Vagina (tissue), 2 donors: Measurements from ENCODE around the gene KCNQ2. TPM values are rescaled to one million over a fixed set of nuclear protein-coding genes. Genes with fewer than 3 reads are reported as not detected.

ENCODE experiments used
- DNase-seq, 2 donors: peaks; one replicate each; pipeline ENCODE4 v3.0.0-alpha.2; 2017; ENCODE audit errors: extremely low spot score in 2 of 2
- H3K27ac ChIP-seq: fragments of 200-600 bp; sonication (generic); one replicate; pipeline ENCODE4 v1.5.1; 2019
- H3K27me3 ChIP-seq: fragments of 200-600 bp; sonication (generic); one replicate; pipeline ENCODE4 v1.5.1; 2019
- H3K36me3 ChIP-seq, 2 donors: fragments of 200-600 bp; sonication (generic); one replicate each; pipeline ENCODE4 v1.5.1; 2017 to 2019
- H3K4me1 ChIP-seq: fragments of 200-600 bp; sonication (generic); one replicate; pipeline ENCODE4 v1.5.1; 2019
- H3K4me3 ChIP-seq, 2 donors: fragments of 200-600 bp; sonication (generic); 1 replicate in 1 of 2; 2 replicates in 1 of 2; pipeline ENCODE4 v1.5.1; 2016 to 2019
- H3K9me3 ChIP-seq: fragments of 200-600 bp; sonication (generic); one replicate; pipeline ENCODE4 v1.5.1; 2019
- POLR2A ChIP-seq, 2 donors: fragments of 450-650 bp; IDR thresholded peaks; one replicate each; pipeline ENCODE4 v1.6.1; 2017; ENCODE audit warnings: antibody characterized with exemption in 2 of 2, mild to moderate bottlenecking in 2 of 2, moderate library complexity in 2 of 2
- POLR2AphosphoS5 ChIP-seq, 2 donors: sonication (generic); formaldehyde crosslinking; IDR thresholded peaks; one replicate each; pipeline ENCODE4 v1.9.0; 2017; ENCODE audit warnings: antibody characterized with exemption in 2 of 2, mild to moderate bottlenecking in 2 of 2, low read depth in 1 of 2; ENCODE audit not compliant: insufficient read depth in 1 of 2
- intact Hi-C: fragments of 100-400 bp; cut with DNase I; formaldehyde crosslinking; loops from one replicate; pipeline ENCODE4 v1.15.1; 2023
- total RNA-seq: library from RNA; depleted of rRNA; stranded (reverse); fragments of >200 nt; gene quantifications from one replicate; pipeline ENCODE4 v1.2.3, GENCODE V29; 2016
- TF ChIP-seq, protein P1 (sequence below), 3 experiments: fragments of 450-650 bp in 2 of 3; fragments of 200-600 bp in 1 of 3; sonication (generic) in 1 of 3; IDR thresholded peaks; one replicate each; pipeline ENCODE4 v1.5.1; 2017 to 2019; ENCODE audit warnings: antibody characterized with exemption in 3 of 3, mild to moderate bottlenecking in 2 of 3, moderate library complexity in 2 of 3

KCNQ2 gene
- total RNA-seq, 1 donor from 2014 or later = 1.2 TPM

- H3K27me3 ChIP-seq = peaks cover 1% of the 10 kb centered on the region
- no peak overlapping the region for H3K4me3 ChIP-seq
- no peaks in the 10 kb centered on the region for H3K36me3 ChIP-seq
- no peaks in the 10 kb centered on the region for H3K9me3 ChIP-seq
- H3K27ac ChIP-seq = no peak overlapping the region
- no peak for DNase-seq
- TF ChIP-seq, protein P1, sequence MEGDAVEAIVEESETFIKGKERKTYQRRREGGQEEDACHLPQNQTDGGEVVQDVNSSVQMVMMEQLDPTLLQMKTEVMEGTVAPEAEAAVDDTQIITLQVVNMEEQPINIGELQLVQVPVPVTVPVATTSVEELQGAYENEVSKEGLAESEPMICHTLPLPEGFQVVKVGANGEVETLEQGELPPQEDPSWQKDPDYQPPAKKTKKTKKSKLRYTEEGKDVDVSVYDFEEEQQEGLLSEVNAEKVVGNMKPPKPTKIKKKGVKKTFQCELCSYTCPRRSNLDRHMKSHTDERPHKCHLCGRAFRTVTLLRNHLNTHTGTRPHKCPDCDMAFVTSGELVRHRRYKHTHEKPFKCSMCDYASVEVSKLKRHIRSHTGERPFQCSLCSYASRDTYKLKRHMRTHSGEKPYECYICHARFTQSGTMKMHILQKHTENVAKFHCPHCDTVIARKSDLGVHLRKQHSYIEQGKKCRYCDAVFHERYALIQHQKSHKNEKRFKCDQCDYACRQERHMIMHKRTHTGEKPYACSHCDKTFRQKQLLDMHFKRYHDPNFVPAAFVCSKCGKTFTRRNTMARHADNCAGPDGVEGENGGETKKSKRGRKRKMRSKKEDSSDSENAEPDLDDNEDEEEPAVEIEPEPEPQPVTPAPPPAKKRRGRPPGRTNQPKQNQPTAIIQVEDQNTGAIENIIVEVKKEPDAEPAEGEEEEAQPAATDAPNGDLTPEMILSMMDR (IDR thresholded peaks at IDR 0.05) = no peak
- no peak for TF ChIP-seq POLR2AphosphoS5 (IDR thresholded peaks at IDR 0.05; ENCODE audit: insufficient read depth in 1 of 2, low read depth in 1 of 2)
- TF ChIP-seq POLR2A (IDR thresholded peaks at IDR 0.05) = no peak
- intact Hi-C loops = no loop called here
- H3K4me1 ChIP-seq = peaks cover 3% of the 10 kb centered on the region
These were observed 6.1 kb downstream of the KCNQ2 start for GRCh38 chr20:63466250-63466825.

- TF ChIP-seq POLR2AphosphoS5 (IDR thresholded peaks at IDR 0.05; ENCODE audit: insufficient read depth in 1 of 2, low read depth in 1 of 2) (no peak), POLR2A (IDR thresholded peaks at IDR 0.05) (no peak)
- TF ChIP-seq, protein P1 (IDR thresholded peaks at IDR 0.05) = no peak
- Histone ChIP-seq H3K9me3 (no peaks in the 10 kb centered on the region), H3K4me1 (no peaks in the 10 kb centered on the region), H3K4me3 (no peak overlapping the region), H3K27ac (no peak overlapping the region), H3K27me3 (no peaks in the 10 kb centered on the region), H3K36me3 (no peaks in the 10 kb centered on the region)
- intact Hi-C loops = no loop called here
- no peak for DNase-seq
These were observed 6.8 kb downstream of the KCNQ2 start for GRCh38 chr20:63465380-63466249.

DNA sequence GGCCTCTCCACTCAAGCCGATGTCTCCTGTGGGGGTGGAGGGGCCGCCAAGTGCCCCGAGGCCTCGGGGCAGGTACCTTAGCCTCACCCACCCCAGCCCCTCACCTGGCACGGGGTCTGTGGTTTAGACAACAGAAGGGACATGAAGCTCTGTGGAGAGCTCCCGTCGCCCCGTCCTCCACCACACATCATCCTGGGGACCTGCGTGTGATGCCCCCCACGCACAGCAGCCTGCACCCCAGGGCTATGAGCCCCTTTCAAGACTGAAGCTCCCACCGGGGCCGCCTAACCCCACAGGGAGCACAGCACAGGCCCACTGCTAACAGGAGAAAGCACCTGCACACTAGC is 8.2 kb downstream of the KCNQ2 start:
- Histone ChIP-seq H3K27ac (no peak overlapping the region), H3K27me3 (no peaks in the 10 kb centered on the region), H3K9me3 (no peaks in the 10 kb centered on the region), H3K36me3 (no peaks in the 10 kb centered on the region), H3K4me3 (no peak overlapping the region), H3K4me1 (no peaks in the 10 kb centered on the region)
- TF ChIP-seq, protein P1 (IDR thresholded peaks at IDR 0.05) = no peak
- TF ChIP-seq POLR2AphosphoS5 (IDR thresholded peaks at IDR 0.05; ENCODE audit: insufficient read depth in 1 of 2, low read depth in 1 of 2) (no peak), POLR2A (IDR thresholded peaks at IDR 0.05) (no peak)
- DNase-seq = no peak
- intact Hi-C loops = no loop called here

- no peak overlapping the region for H3K27ac ChIP-seq
- H3K4me1 ChIP-seq = no peaks in the 10 kb centered on the region
- H3K36me3 ChIP-seq = no peaks in the 10 kb centered on the region
- DNase-seq = no peak
- no peaks in the 10 kb centered on the region for H3K27me3 ChIP-seq
- no peaks in the 10 kb centered on the region for H3K9me3 ChIP-seq
- H3K4me3 ChIP-seq = no peak overlapping the region
- TF ChIP-seq, protein P1 (IDR thresholded peaks at IDR 0.05) = no peak
- TF ChIP-seq POLR2AphosphoS5 (IDR thresholded peaks at IDR 0.05; ENCODE audit: insufficient read depth in 1 of 2, low read depth in 1 of 2) = no peak
- TF ChIP-seq POLR2A (IDR thresholded peaks at IDR 0.05) = no peak
- intact Hi-C loops = no loop called here
These were observed 8.8 kb downstream of the KCNQ2 start for GRCh38 chr20:63463400-63464288.
